Left renal cortex interstitium (tissue), 4 donors: Measurements from ENCODE around the gene CFAP99. TPM values are rescaled to one million over a fixed set of nuclear protein-coding genes. Genes with fewer than 3 reads are reported as not detected.
"Not testable (repeated sequence)": the region's sequence is repeated elsewhere in the genome, so short reads cannot be mapped to it uniquely, and the experiment has no call there.

Experiments used
- DNase-seq, 4 donors: peaks; one replicate each; pipeline ENCODE4 v3.0.0-alpha.2; 2013; ENCODE audit warnings: low read depth in 4 of 4, low spot score in 2 of 4, missing footprints in 1 of 4
- polyA plus RNA-seq, 4 donors: library from polyadenylated mRNA; unstranded; fragments of 120-200 nt; gene quantifications; one replicate each; pipeline ENCODE4 v1.2.1, GENCODE V29; 2013; ENCODE audit not compliant: insufficient read length in 4 of 4

Gene CFAP99
- polyA plus RNA-seq, 4 donors = 0.35 to 1.6 (median 1.1) TPM

DNA sequence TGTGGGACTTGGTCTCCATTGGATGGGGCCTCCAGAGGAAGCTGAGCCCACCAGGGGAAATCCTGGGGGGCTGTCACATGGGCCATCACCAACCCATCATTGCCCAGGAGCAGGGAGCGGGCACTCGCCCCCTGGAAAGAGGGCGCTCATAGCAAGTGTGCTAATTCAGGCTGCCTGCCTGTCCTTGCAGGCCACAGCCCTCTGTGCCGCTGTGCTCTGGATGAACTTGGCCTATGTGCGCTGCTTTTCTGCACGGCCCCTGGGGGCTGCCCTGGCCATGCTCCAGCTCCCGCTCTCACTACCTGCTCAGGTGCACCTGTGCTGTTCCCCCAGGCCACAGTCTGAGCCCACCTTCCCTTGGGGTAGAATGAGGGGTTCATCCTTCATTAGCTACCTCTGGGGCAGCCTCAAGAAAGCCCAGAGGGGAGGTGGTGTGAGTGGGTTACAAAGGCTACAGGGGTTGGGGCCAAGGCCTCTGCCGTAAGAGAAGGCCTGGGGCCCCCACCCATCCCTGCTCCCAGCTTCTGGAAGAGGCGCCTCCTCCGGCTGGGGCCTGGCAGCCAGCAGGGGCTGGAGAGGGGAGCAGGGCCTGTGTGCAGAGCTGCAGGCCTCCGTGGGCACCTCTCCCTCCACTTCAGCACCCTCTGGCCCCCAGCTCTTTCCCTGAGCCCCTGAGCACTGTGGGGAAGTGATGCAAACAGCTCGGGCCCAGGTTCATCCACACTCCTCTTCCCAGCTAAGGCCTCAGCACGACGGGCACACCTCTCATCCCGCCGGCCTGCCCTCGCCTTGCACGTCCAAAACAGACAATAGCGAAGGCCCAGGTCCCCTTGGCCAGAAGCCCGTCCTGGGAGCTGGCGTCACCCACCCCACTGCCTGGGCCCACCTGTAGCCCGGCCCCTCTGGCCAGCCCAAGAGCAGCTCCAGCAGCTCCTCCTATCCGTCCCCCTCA lies 8.9 kb downstream of the CFAP99 start:
- DNase-seq = no peak

DNA sequence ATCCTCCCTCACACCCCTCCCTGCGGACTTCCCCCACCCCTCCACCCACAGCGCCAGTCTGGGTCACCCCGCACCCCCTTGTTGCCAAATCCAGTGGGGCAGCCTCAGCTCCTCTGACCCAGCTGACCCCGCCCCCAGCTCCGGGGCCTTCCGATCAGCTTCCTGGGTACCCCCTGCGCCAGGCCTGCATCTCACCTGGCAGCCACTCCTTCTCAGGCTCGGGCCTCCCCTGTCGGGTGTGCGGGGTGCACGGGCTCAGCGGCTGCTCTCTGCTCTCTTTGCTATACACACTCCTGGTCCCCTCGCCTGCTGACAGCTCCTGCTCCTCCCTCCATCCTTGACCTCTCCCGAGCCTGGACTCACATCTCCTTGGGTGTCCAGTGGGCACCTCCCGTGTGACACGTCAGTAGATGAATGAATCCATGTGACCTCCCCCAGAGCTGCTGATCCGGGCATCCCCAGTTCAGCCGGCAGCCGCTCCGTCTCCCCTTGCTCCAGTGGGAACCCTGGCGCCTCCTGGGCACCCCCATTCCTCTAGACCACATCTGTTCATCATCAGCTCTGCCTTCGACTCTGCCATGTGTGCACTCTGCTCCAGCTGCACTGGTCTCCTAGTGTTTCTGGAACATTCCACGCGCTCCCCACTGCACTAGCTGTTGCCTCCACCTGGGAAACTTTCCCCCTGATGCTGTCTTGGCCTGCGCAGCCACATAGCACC lies 9.9 kb downstream of the CFAP99 start:
- DNase-seq = no peak

DNA sequence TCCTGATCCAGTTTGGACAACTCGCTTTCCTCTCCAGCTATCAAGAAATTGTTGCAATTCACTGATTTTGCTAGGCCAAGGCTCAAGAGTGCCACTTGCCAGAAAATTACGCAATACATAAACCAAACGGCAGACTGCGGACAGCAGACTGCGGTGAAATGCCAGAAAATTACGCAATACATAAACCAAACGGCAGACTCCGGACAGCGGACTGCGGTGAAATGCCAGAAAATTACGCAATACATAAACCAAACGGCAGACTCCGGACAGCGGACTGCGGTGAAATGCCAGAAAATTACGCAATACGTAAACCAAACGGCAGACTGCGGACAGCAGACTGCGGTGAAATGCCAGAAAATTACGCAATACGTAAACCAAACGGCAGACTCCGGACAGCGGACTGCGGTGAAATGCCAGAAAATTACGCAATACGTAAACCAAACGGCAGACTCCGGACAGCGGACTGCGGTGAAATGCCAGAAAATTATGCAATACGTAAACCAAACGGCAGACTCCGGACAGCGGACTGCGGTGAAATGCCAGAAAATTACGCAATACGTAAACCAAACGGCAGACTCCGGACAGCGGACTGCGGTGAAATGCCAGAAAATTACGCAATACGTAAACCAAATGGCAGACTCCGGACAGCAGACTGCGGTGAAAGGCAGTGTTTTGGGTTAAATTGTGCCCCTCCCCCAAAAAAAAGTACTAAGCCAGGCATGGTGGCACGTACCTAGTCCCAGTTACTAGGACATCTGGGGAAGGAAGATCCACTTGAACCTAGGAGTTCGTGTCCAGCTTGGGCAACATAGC lies 11.4 kb downstream of the CFAP99 start:
- DNase-seq = not testable (repeated sequence)

DNA sequence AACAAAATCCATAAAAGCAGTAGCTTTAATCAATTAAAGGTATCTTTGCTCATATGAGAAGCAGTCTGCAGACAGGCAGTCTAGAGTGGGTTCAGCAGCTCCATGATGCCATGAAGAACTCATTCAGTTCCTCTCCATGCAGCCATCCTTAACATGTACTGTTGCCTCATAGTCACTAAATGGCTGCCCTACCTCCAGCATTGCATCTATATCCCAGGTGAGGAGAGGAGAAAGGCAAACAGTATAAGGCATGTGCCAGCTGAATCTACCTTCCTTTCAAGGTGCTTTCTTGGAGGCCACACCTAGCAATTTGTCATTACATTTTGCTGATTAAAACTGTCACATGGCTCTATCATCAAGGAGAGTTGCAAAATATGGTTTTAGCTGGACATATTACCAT lies 13.2 kb downstream of the CFAP99 start:
- no peak for DNase-seq

DNA sequence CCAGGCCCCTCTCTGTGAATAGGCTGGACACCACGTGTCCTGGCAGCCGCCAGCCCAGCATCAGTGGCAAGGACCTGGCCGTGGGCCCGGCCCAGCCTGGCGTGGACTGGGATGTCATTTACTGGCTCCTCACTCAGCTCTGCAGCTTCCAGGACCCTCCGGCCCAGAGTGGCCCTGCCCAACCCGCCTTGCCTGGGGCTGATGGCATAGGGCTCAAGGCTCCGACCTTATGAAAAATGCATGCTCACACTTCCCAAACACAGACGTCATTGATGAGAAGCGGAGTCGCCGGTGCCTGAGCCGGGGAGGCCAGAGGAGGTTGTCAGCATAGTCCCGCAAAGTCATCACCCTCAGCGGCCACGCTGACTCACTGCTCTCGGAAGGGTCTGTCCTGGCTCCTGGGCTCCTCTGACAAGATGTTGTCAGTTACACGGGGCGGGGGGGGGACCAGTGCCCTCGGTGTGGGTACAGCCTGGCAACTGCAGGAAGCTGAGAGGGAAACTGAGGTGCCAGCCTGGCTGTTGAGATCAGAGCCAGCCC lies 14.3 kb downstream of the CFAP99 start:
- no peak for DNase-seq

DNA sequence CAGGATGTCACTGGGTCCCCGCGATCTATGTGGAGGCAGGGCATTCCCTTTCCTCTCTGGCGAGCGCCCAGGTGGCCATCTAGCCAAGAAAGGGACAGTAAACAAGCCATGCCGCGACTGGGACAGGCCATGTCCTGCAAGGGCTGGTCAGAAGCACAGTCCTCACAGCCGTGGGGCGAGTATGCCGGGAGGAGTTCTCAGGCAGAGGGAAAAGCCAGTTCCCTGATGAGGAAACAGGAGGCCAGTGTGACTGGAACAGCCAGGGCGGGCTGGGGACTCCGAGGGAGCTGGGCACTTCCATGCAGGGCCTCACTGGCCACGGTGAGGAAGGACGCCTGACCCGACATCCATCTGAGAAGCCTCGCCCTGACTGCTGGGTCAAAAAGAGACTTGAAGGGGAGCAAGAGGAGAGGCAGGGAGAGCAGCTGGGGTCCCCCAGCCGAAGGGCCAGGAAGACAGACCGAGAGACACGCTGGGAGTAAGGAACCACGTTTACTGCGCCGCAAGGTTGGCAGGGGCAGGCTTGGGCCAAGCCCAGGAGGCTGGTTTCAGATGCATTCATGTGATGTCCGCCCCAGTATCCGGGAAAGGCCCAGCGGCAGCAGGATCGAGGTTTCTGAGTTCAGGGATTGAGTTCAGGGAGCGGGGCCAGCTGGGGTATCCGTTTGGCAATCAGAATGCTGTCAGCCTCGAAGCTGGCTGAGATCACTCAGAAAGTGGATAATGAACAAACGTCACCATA lies 15.0 kb downstream of the CFAP99 start:
- no peak for DNase-seq

DNA sequence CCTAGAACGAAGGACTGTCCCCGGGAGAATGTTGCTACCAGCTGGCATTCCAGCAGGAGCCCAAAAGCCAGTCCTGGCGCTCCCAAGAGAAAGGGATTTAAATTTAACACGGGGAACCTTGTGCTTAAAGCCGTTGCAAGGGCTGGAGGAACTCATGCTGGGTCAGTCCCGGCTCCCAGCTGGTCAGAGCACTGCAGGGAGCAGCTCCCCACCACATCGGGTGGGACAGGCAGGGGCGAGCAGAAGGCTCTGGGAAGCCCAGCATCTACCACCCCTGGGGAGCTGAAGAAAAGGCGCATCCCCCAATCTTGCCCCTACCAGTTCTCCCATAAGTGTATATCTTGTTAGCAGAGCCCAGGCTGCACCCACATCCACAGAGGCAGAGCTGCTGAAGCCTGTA lies 15.7 kb downstream of the CFAP99 start:
- no peak for DNase-seq

DNA sequence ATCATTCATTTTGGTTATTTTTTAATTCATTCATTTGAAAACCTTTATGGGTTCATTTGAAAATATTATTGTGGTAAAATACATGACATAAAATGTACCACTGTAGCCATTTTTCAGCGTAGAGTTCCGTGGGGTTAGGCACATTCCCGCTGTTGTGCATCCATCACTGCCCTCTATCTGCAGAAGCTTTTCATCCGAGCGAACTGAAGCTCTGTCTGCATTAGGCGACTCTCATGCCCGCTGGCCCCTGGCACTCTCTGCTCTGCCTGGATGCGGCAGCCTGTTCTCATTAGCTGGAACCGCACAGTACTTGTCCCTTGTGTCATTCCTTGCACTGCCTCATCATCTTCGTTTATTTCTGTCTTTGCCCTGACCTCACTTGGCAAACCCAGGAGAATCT lies 17.5 kb downstream of the CFAP99 start:
- no peak for DNase-seq

DNA sequence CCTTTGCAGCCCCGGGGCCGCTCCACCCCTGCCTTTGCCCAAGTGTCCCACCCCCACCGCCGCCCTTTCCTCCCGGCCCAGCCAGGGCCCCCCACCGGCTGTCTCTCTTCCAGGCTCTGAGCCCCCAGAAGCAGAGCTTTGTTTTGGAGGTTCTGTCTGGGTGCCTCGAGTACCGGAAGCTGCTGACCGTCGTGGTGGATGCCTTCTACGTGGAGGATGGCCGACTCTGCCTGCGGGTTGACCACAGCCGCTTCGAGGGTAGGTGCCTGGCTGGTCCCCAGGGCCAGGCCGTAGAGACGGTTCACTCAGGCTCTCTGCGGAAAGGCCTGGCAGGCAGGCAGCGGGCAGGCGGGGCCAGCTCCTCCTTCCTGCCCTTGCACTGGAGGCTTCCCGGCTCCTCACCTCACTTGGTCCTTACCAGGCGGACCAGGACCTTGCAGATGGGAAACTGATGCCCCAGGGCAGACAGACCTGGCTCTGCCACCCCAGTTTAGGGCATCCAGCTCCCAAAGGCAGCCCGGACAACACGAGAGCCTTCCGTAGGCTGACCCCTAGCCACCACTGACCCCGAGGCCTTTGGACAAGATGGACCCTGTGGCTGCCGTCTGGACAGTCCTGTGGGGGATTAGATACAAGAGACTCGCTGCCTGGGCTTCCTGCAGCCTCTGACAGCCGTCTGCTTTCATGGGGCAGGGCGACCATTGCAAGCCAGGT lies 18.2 kb downstream of the CFAP99 start:
- DNase-seq = no peak

DNA sequence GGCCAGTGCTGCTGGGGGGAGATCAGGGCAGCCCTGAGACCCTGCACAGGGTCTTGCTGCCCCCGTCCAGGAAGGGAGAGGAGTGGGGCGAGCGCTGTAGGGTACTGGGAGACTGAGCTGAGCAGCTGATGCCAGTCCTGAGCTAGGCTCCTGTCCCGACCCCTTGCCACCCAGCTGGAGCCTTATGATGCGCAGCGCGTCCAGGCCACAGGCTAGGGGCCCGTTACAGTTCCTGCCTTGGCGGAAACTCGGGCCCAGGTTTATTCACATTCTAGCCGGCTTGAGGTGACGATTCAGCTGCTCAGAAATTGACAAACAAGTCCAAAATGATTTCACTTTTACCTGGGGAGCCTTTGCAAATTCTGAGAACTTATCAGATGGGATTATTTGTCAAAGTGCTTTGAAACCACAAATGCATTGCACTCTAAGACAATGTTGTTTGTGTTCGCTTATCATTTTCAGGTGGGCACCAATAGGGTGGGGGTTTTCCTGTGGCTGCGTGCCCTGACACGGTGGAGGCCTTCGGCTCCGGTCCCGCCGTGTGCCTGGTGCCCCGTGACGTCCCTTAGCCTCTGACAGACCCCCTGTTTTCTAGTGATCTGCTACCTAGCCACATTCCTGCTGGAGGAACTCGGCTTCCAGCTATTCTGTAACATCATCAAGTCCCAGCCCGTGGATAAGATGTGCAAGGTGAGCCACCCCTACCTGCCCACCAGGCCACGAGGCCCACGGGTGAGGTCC lies 18.9 kb downstream of the CFAP99 start:
- no peak for DNase-seq

DNA sequence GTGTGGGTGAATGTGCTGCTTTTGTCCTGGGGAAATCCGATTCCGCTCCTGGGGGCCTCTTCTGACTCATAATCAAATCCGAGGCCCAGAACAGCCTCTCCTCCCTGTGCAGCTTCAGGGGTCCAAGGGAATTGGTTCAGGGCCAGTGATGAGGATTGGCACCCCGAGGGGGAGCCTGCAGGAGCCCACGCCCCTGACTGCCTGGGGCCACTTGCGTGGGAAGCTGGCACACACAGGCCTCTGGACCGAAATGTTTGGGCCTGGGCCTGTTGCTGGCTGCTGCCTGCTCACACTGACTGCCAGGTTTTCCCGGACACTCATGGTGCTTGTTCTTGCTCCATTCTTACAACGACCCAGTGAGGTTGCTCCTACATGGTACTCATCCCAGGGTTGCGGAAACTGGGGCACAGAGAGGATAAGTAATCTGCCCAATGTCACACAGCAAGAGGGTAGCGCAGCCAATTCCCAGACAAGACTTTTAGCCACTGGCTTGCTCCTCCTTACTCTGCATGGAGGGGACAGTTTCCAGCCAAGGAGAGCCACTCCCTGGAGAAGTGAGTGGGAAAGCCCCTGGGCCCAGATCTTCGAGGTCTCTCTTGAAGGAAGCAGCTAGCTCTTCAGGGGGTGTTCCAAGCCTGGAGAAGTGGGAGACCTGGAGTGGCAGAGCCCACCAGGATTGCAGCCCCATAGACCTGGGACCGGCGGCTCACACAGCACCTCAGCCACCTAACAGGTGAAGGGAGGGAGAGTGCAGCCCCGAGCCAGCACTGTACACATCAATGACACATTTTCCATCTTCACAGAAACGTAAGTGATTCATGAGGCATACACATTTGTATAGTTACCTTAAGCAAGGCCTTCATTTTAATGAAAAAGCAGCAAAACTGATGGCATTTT lies 20.3 kb downstream of the CFAP99 start:
- DNase-seq = no peak

DNA sequence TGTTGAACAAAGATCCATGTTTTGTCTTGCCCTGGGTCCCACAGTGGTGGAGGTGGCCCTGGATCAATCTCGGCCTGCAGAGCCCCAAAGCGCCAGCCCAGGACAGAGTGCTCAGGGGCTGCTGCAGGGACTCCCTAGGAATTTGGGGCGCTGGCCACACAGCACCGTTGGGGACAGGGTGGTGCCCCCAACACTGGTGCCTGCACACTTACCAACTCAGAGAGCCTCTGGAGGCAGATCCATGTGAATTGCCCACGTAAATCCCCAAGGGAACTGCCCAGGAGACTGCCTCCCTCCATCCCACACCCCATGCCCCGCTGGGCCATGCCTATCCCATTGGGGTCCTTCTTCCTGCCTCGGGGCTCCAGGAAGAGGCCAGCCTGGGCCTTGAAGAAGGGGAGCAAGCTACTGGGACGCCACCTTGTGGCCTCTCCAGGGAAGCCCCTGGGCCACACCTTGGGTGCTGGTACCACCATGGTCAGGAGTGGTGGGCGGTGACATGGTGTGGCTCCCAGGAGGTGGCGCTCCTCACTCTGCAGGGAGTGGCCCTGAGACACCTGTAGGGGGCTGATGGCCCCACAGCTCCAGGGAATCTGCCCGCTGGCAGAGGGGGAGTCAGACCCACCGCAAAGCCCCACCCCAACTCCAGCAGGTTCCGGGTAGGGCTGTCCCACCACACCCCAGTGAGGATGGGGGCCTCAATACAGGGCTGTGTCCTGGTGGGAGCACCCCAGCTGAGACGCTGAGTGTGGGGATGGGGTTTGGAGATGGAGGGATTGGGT lies 22.8 kb downstream of the CFAP99 start:
- DNase-seq = no peak

DNA sequence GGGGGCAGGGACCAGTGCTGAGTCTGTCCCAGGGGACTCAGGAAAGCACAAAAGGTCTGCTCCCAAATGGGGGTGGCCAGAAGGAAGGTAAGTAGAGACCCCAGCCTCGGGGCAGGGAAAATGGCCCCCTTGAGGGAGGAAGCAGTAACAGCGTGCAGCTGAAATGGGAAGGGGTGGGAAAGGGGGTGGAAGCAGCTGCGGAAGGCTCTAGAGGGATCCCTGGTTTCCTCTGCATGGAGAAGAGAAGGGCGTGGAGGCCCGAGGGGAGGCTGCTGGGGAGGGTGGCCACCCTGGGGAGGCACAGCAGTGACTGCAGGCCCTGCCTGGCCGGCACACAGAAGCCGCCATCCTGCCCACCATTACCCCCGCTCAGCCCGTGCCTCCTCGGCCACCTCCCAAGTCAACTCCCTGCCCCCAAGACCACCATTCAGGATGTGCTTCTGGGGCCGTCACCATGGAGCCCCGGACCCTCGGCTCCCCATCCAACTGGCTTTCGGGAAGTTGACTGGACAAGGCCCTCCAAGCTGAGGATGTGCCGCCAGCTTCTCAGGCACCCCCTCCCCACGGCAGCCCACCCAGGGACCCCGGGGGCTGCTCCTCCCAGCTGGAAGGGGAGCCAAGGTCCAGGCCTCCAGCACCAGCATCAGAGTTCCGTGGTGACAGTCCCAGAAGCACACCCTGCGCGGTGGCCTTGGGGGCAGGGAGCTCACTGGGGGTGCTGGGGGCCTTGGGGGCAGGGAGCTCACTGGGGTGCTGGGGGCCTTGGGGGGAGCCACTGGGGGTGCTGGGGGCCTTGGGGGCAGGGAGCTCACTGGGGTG lies 23.6 kb downstream of the CFAP99 start:
- no peak for DNase-seq

DNA sequence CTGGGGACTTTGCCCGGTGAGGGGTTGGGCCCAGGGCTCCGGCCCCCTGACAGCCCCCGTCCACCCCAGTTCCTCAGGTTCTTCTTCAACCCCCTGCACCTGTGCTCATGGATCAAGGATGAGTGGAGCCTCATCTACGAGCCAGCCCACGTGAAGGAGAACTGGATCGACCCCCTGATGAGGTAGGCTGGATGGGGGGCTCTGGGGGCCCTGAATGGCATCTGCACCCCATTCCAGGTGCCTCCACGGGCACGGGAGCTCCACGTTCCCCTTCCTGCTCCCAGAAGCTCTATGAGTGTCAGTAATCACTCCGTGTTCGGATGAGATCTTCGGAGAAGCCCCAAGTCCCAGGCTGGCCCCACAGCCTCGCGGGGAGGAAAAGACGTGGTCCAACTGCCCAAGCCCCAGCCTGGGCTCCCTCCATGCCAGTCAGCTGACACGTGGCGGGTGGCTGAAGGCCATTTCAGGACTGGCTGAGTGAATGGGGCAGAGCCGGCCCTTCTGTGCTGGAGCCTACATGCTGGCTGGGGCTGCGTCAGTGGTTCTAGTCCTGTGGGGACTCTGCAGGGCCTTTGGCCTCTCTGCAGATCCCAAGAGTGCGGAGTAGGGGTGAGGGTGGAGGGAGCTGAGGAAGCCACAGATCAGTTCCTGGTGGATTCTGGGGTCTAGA lies 24.4 kb downstream of the CFAP99 start:
- DNase-seq = no peak

DNA sequence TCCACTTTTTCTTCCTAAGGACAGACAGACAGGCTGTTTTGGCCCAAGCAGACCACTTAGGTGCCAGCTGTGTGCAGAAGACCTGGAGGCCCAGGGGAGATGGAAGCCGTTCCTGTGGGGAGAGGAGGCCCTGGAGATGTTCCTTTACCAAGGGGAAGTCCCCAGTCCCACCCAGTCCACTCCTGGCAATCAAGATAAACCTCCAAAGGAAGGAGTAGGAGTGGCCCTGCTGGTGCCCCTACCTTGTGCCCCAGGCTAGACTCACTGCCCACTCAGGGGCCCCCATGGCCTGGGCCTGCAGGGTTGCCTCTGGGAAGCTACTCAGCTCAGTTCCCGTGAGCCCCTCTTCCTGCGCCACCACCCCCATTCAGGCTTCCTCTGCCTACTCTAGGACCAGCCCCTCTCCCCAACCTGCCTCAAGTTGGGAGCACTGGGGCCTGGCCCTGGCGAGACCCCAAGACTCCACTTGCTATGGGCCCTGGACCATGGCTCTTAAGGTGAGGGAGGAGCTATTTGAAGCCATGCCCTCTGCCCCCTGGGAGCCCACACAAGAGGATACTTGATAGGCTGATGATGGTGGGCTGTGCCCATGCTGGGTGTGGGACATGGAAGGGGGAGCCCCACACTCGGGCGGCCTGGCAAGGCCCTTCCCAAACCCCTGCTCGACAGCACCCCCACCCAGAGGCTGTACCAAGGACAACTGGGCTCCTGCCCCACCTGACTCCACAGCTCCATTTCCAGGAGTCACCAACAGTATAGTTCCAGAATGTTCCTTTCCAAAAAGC lies 25.4 kb downstream of the CFAP99 start:
- no peak for DNase-seq
